GM21515 (cell line): ENCODE data around the gene FASTK.

Experiments used
- ATAC-seq: cut with Tn5 transposase; IDR thresholded peaks from one replicate; pipeline ENCODE4 v1.9.1; 2021; ENCODE audit not compliant: unreplicated experiment

FASTK gene

GRCh38 chr7:151083071-151083823, 2.6 kb upstream of the FASTK start, which contains the start of gene TMUB1:
Gene TMUB1 (minus strand): TSS chr7:151083493. CDS start chr7:151082563, 930 bp downstream.
- peak; percentile 56 for ATAC-seq

- no peak for ATAC-seq
These were observed 1.8 kb upstream of the FASTK start for GRCh38 chr7:151082141-151083070.

GRCh38 chr7:151081170-151082101, 827 bp upstream of the FASTK start:
- no peak for ATAC-seq

- ATAC-seq: peak; percentile 0
These were observed 515 bp downstream of the FASTK start for GRCh38 chr7:151080067-151080521.

GRCh38 chr7:151079199-151079910, 1.3 kb downstream of the FASTK start:
- ATAC-seq: no peak

- ATAC-seq: no peak
These were observed 2.2 kb downstream of the FASTK start for GRCh38 chr7:151078233-151079040.

- ATAC-seq: no peak
These were observed 2.8 kb downstream of the FASTK start for GRCh38 chr7:151077705-151078232.

GRCh38 chr7:151076863-151077704, 3.5 kb downstream of the FASTK start:
- no peak for ATAC-seq

- ATAC-seq: no peak
These were observed 4.6 kb downstream of the FASTK start for GRCh38 chr7:151075978-151076426.

GRCh38 chr7:151075662-151075971, 5.0 kb downstream of the FASTK start:
- no peak for ATAC-seq

GRCh38 chr7:151074817-151075661, 5.6 kb downstream of the FASTK start:
- no peak for ATAC-seq

- ATAC-seq: no peak
These were observed 6.6 kb downstream of the FASTK start for GRCh38 chr7:151073990-151074389.

GRCh38 chr7:151071032-151071866, 9.4 kb downstream of the FASTK start:
- ATAC-seq: no peak

GRCh38 chr7:151070574-151070960, 10.0 kb downstream of the FASTK start:
- no peak for ATAC-seq

- no peak for ATAC-seq
These were observed 10.6 kb downstream of the FASTK start for GRCh38 chr7:151069841-151070573.
